Mesothelial cell of epicardium (in vitro differentiated cells): ENCODE measurements around the gene FMNL2. TPM values are rescaled to one million over a fixed set of nuclear protein-coding genes. Genes with fewer than 3 reads are reported as not detected.

Source experiments
- DNase-seq, 2 experiments: peaks; one replicate each; pipeline ENCODE4 v3.0.0; 2021; ENCODE audit warnings: low spot score in 2 of 2; ENCODE audit not compliant: unreplicated experiment in 2 of 2
- H3K27ac Mint-ChIP-seq: 2 replicates; pipeline ENCODE4 v1.8.0; 2021; ENCODE audit warnings: mixed read lengths
- H3K27me3 Mint-ChIP-seq: 2 replicates; pipeline ENCODE4 v1.8.0; 2021; ENCODE audit warnings: low read depth, mixed read lengths
- H3K36me3 Mint-ChIP-seq: 2 replicates; pipeline ENCODE4 v1.8.0; 2021; ENCODE audit warnings: mixed read lengths
- H3K4me1 Mint-ChIP-seq: 2 replicates; pipeline ENCODE4 v1.8.0; 2021; ENCODE audit warnings: mixed read lengths
- H3K4me3 Mint-ChIP-seq: 2 replicates; pipeline ENCODE4 v1.8.0; 2021; ENCODE audit warnings: mild to moderate bottlenecking, moderate library complexity, mixed read lengths
- H3K9me3 Mint-ChIP-seq: 2 replicates; pipeline ENCODE4 v1.8.0; 2021; ENCODE audit warnings: mixed read lengths
- CTCF ChIP-seq: fragments of 200-600 bp; sonication (generic); IDR thresholded peaks from one replicate; pipeline ENCODE4 v1.5.0; 2021; ENCODE audit warnings: antibody characterized with exemption; ENCODE audit not compliant: unreplicated experiment
- total RNA-seq: library from RNA; stranded (reverse); gene quantifications from 3 replicates; pipeline ENCODE4 v1.2.1, GENCODE V29; 2021

The FMNL2 gene
- total RNA-seq, 1 donor from 2014 or later, result 52.6 TPM

- no peaks in the 10 kb centered on the region for H3K27me3 Mint-ChIP-seq
- no peak for TF ChIP-seq CTCF
- H3K9me3 Mint-ChIP-seq, result no peaks in the 10 kb centered on the region
- H3K27ac Mint-ChIP-seq, result no peak overlapping the region
- DNase-seq, result no peak
- H3K36me3 Mint-ChIP-seq, result peaks cover 1% of the 10 kb centered on the region
- no peak overlapping the region for H3K4me3 Mint-ChIP-seq
- peaks cover 3% of the 10 kb centered on the region for H3K4me1 Mint-ChIP-seq
Measured at GRCh38 chr2:152552888-152553287, 217.9 kb downstream of the FMNL2 start.

GRCh38 chr2:152553518-152553917 lies 218.5 kb downstream of the FMNL2 start:
- no peak overlapping the region for H3K4me3 Mint-ChIP-seq
- H3K27ac Mint-ChIP-seq, result no peak overlapping the region
- H3K27me3 Mint-ChIP-seq, result no peaks in the 10 kb centered on the region
- no peak for DNase-seq
- H3K4me1 Mint-ChIP-seq, result peaks cover 8% of the 10 kb centered on the region
- peaks cover 1% of the 10 kb centered on the region for H3K36me3 Mint-ChIP-seq
- no peaks in the 10 kb centered on the region for H3K9me3 Mint-ChIP-seq
- TF ChIP-seq CTCF, result no peak

- no peak overlapping the region for H3K27ac Mint-ChIP-seq
- peaks cover 4% of the 10 kb centered on the region for H3K36me3 Mint-ChIP-seq
- H3K4me3 Mint-ChIP-seq, result no peak overlapping the region
- H3K27me3 Mint-ChIP-seq, result no peaks in the 10 kb centered on the region
- no peak for TF ChIP-seq CTCF
- no peaks in the 10 kb centered on the region for H3K9me3 Mint-ChIP-seq
- peaks cover 14% of the 10 kb centered on the region for H3K4me1 Mint-ChIP-seq
- no peak for DNase-seq
Measured at GRCh38 chr2:152555048-152555447, 220.1 kb downstream of the FMNL2 start.

GRCh38 chr2:152556506-152556905 lies 221.5 kb downstream of the FMNL2 start:
- Mint-ChIP-seq H3K27me3 (no peaks in the 10 kb centered on the region), H3K9me3 (no peaks in the 10 kb centered on the region), H3K4me1 (peaks cover 11% of the 10 kb centered on the region), H3K36me3 (peaks cover 9% of the 10 kb centered on the region), H3K27ac (no peak overlapping the region), H3K4me3 (no peak overlapping the region)
- TF ChIP-seq CTCF, result no peak
- no peak for DNase-seq

- Mint-ChIP-seq H3K9me3 (no peaks in the 10 kb centered on the region), H3K27me3 (no peaks in the 10 kb centered on the region), H3K27ac (no peak overlapping the region), H3K4me1 (peaks cover 11% of the 10 kb centered on the region), H3K36me3 (peaks cover 12% of the 10 kb centered on the region), H3K4me3 (no peak overlapping the region)
- DNase-seq, result no peak
- no peak for TF ChIP-seq CTCF
Measured at GRCh38 chr2:152557273-152557888, 222.4 kb downstream of the FMNL2 start.
